Stimulated activated CD4-positive, alpha-beta T cell treated with anti-CD3 and anti-CD28 coated beads, Interleukin-4, amount 100 ng/mL, for 24 hours (primary cell): ENCODE measurements around the gene COX10.
A peak's percentile ranks its signal among the peaks of the same experiment; 100 is the strongest.
"Not testable (repeated sequence)": the region's sequence is repeated elsewhere in the genome, so short reads cannot be mapped to it uniquely, and the experiment has no call there.

Experiments used
- DNase-seq: peaks from one replicate; pipeline ENCODE4 v3.0.0-alpha.2; 2020

COX10 gene

GRCh38 chr17:14186443-14186842 lies 117.1 kb downstream of the COX10 start:
- not testable (repeated sequence) for DNase-seq

- not testable (repeated sequence) for DNase-seq
Observed at GRCh38 chr17:14190774-14191173, 121.5 kb downstream of the COX10 start.

- not testable (repeated sequence) for DNase-seq
Observed at GRCh38 chr17:14191469-14191868, 122.2 kb downstream of the COX10 start.

- DNase-seq = not testable (repeated sequence)
Observed at GRCh38 chr17:14192039-14192438, 122.7 kb downstream of the COX10 start.

- DNase-seq = not testable (repeated sequence)
Observed at GRCh38 chr17:14192636-14193344, 123.5 kb downstream of the COX10 start.

GRCh38 chr17:14196377-14196997 lies 127.2 kb downstream of the COX10 start:
- DNase-seq = no peak

GRCh38 chr17:14197057-14197456 lies 127.8 kb downstream of the COX10 start:
- no peak for DNase-seq

- peak; percentile 64 for DNase-seq
Observed at GRCh38 chr17:14197586-14197985, 128.3 kb downstream of the COX10 start.

GRCh38 chr17:14198013-14198412 lies 128.7 kb downstream of the COX10 start:
- no peak for DNase-seq

- no peak for DNase-seq
Observed at GRCh38 chr17:14198575-14198974, 129.3 kb downstream of the COX10 start.

GRCh38 chr17:14199601-14200000 lies 130.3 kb downstream of the COX10 start:
- no peak for DNase-seq

- DNase-seq = no peak
Observed at GRCh38 chr17:14200354-14200753, 131.1 kb downstream of the COX10 start.

GRCh38 chr17:14201021-14201987 lies 132.0 kb downstream of the COX10 start:
- DNase-seq = peak; percentile 49

- DNase-seq = no peak
Observed at GRCh38 chr17:14201988-14202380, 132.7 kb downstream of the COX10 start.

GRCh38 chr17:14202388-14203166 lies 133.3 kb downstream of the COX10 start:
- DNase-seq = no peak

- DNase-seq = peak; percentile 46
Observed at GRCh38 chr17:14203388-14203787, 134.1 kb downstream of the COX10 start.

- no peak for DNase-seq
Observed at GRCh38 chr17:14204084-14204483, 134.8 kb downstream of the COX10 start.

- no peak for DNase-seq
Observed at GRCh38 chr17:14204546-14204945, 135.2 kb downstream of the COX10 start.

GRCh38 chr17:14205380-14205779 lies 136.1 kb downstream of the COX10 start:
- DNase-seq = no peak

GRCh38 chr17:14205992-14206461 lies 136.7 kb downstream of the COX10 start:
- peak; percentile 66 for DNase-seq

- no peak for DNase-seq
Observed at GRCh38 chr17:14206891-14207290, 137.6 kb downstream of the COX10 start.

GRCh38 chr17:14207791-14208190 lies 138.5 kb downstream of the COX10 start:
- DNase-seq = no peak
